ENCODE measurements around the gene APBA1.

GRCh38 chr9:69647804-69648203 is 24.4 kb downstream of the APBA1 start:
- TF ChIP-seq POLR2A (IDR thresholded peaks at IDR 0.05; ENCODE audit: low read depth, low read length) (no peak), CTCF (conservative IDR thresholded peaks at IDR 0.05; ENCODE audit: low read depth, low read length) (no peak), CEBPB (IDR thresholded peaks at IDR 0.05; ENCODE audit: low read depth, low read length) (no peak), RAD21 (IDR thresholded peaks at IDR 0.05; ENCODE audit: low read length) (no peak), MAZ (IDR thresholded peaks at IDR 0.05; ENCODE audit: borderline replicate concordance, low read depth, low read length) (no peak), MAFK (IDR thresholded peaks at IDR 0.05; ENCODE audit: low read depth, low read length) (no peak), BHLHE40 (IDR thresholded peaks at IDR 0.05; ENCODE audit: low read depth, low read length) (no peak), SMC3 (IDR thresholded peaks at IDR 0.05; ENCODE audit: low read depth, low read length) (no peak), ELK1 (IDR thresholded peaks at IDR 0.05; ENCODE audit: borderline replicate concordance, low read depth, low read length) (no peak)

All from IMR-90 (cell line).